CD4-positive, alpha-beta memory T cell (primary cell): ENCODE measurements around the gene TRIM46. TPM values are rescaled to one million over a fixed set of nuclear protein-coding genes. Genes with fewer than 3 reads are reported as not detected.
A peak's percentile ranks its signal among the peaks of the same experiment; 100 is the strongest.

Experiments
- CTCF ChIA-PET: fragments of 350-600 bp; sonication (Branson Sonifier 250); formaldehyde crosslinking; loops from one replicate; lab custom pipeline; 2021; ENCODE audit warnings: inconsistent platforms; ENCODE audit not compliant: partially characterized antibody; lab: Charles Lee
- POLR2A ChIA-PET: fragments of 350-600 bp; sonication (Branson Sonifier 250); formaldehyde crosslinking; loops from one replicate; lab custom pipeline; 2021; ENCODE audit not compliant: partially characterized antibody; lab: Charles Lee
- DNase-seq, 5 donors: peaks; one replicate each; pipeline versions ENCODE4 v3.0.0 to v3.0.0-alpha.2; 2020 to 2022; ENCODE audit warnings: mixed read lengths in 1 of 5
- H3K27ac ChIP-seq: one replicate; pipeline ENCODE4 v1.7.0; 2013; ENCODE audit warnings: low read depth, low read length
- H3K27me3 ChIP-seq: 2 replicates; pipeline ENCODE4 v1.7.0; 2013; ENCODE audit warnings: mild to moderate bottlenecking, low read length, moderate library complexity; ENCODE audit not compliant: insufficient read depth
- H3K36me3 ChIP-seq: 2 replicates; pipeline ENCODE4 v1.7.0; 2013; ENCODE audit warnings: mild to moderate bottlenecking, low read length, moderate library complexity; ENCODE audit not compliant: insufficient read depth
- H3K4me1 ChIP-seq: 2 replicates; pipeline ENCODE4 v1.7.0; 2013; ENCODE audit warnings: mild to moderate bottlenecking, low read length, moderate library complexity; ENCODE audit not compliant: insufficient read depth
- H3K4me3 ChIP-seq, 2 donors: one replicate each; pipeline ENCODE4 v1.7.0; 2013; ENCODE audit warnings: low read length in 2 of 2, mild to moderate bottlenecking in 1 of 2
- H3K9me3 ChIP-seq, 2 donors: one replicate each; pipeline ENCODE4 v1.7.0; 2013; ENCODE audit warnings: low read length in 2 of 2, control low read depth in 1 of 2; ENCODE audit not compliant: control insufficient read depth in 1 of 2
- H3K27ac Mint-ChIP-seq, 7 donors: one replicate each; pipeline ENCODE4 v1.8.0; 2020 to 2021; ENCODE audit warnings: mixed read lengths in 7 of 7, mild to moderate bottlenecking in 6 of 7, inconsistent platforms in 3 of 7, moderate library complexity in 3 of 7
- H3K27me3 Mint-ChIP-seq, 2 donors: one replicate each; pipeline ENCODE4 v1.8.0; 2020 to 2021; ENCODE audit warnings: mixed read lengths in 2 of 2
- H3K36me3 Mint-ChIP-seq, 2 donors: one replicate each; pipeline ENCODE4 v1.8.0; 2020 to 2021; ENCODE audit warnings: mixed read lengths in 2 of 2, inconsistent platforms in 1 of 2, mild to moderate bottlenecking in 1 of 2
- H3K4me1 Mint-ChIP-seq, 4 donors: one replicate each; pipeline ENCODE4 v1.8.0; 2020 to 2021; ENCODE audit warnings: mixed read lengths in 4 of 4, mild to moderate bottlenecking in 1 of 4
- H3K4me3 Mint-ChIP-seq, 8 donors: one replicate each; pipeline ENCODE4 v1.8.0; 2020 to 2021; ENCODE audit warnings: mixed read lengths in 8 of 8, mild to moderate bottlenecking in 7 of 8, moderate library complexity in 6 of 8, inconsistent platforms in 3 of 8
- H3K9me3 Mint-ChIP-seq, 8 donors: one replicate each; pipeline ENCODE4 v1.8.0; 2020 to 2021; ENCODE audit warnings: mixed read lengths in 8 of 8, mild to moderate bottlenecking in 5 of 8, inconsistent platforms in 3 of 8, moderate library complexity in 1 of 8
- intact Hi-C: fragments of 100-400 bp; cut with micrococcal nuclease; formaldehyde crosslinking; loops from one replicate; pipeline ENCODE4 v1.15.1; 2023
- polyA plus RNA-seq, 2 donors: library from polyadenylated mRNA; unstranded; fragments of 300-500 nt; fragmentation: Illumina TruSeq; gene quantifications; one replicate each; pipeline ENCODE4 v1.2.3, GENCODE V29; 2021
- total RNA-seq, 2 experiments: library from RNA; stranded (reverse); gene quantifications; one replicate each; pipeline ENCODE4 v1.2.3, GENCODE V29; 2021

Gene TRIM46
- total and polyA plus RNA-seq, 4 experiments from 2014 or later = 1.6 to 8.5 (median 6.0) TPM

DNA sequence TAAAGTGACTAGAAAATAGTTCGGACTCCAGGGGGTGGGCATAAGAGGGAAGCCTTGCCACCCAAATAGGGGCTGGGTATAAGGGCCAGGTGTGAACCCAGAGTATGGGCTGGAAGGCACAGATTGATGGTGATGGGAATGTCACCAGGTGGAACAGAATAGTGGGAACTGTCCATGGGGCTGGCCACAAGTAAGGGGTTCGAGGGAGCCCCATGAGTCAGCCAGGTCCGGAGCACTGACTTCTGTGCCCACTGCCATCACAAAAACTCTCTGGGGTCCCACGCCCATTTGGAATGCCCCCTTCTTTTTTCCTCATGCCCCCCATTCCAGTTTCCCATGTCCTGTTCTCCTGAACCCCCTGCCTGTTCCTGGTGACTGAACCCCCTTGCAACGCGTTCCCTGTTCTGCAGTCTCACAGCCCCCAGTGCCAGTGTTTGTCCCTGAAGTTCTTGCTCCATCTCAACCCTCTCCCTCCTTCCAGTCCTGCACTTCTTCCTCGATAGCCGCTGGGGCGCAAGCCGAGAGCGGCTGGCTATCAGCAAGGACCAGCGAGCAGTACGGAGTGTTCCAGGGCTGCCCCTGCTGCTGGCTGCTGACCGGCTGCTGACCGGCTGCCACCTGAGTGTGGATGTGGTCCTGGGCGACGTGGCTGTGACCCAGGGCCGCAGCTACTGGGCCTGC lies 7.9 kb downstream of the TRIM46 start:
- peaks cover 8% of the 10 kb centered on the region for H3K4me1 ChIP-seq
- peaks cover 23% of the 10 kb centered on the region for H3K36me3 ChIP-seq
- Mint-ChIP-seq H3K27me3 (no peaks in the 10 kb centered on the region), H3K9me3 (no peaks in the 10 kb centered on the region), H3K4me1 (peaks cover 3 to 9% (median 7%) of the 10 kb centered on the region in 4 donors), H3K27ac (no peak overlapping the region), H3K36me3 (peaks cover 17 to 41% of the 10 kb centered on the region in 2 donors), H3K4me3 (no peak overlapping the region)
- no peaks in the 10 kb centered on the region for H3K27me3 ChIP-seq
- ChIA-PET POLR2A (interaction anchor here (1.4 kb wide), 1 partner anchor 11 kb away, joined by 3 read pairs; no protein-coding TSS in a partner anchor), CTCF (interaction anchor here (1.6 to 1.8 kb wide), 2 partner anchors 12 to 20 kb away, joined by 4 to 7 read pairs; no protein-coding TSS in a partner anchor)
- no peak overlapping the region for H3K4me3 ChIP-seq
- intact Hi-C loops = no loop called here
- H3K9me3 ChIP-seq = no peaks in the 10 kb centered on the region
- H3K27ac ChIP-seq = no peak overlapping the region
- DNase-seq = no peak

DNA sequence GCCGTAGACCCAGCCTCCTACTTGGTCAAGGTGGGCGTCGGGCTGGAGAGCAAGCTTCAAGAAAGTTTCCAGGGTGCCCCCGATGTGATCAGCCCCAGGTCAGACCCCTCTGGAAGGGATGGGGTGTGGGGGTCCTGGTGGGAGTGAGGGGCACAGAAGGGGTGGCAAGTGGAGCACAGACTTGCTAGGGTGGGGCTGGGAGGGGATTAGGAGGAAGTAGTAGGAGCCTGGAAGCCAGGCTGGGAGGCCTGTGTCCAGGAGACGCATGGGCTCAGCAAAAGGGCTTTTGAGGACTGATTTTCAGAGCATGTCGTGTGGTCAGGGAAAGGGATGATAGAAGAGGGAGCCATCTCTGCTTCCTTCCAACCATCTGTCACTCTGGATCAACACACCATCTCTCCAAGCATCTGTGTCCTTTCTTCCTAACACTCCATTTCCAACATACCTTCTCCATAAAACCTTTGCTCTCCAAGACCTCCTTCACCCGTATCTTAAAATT lies 8.5 kb downstream of the TRIM46 start:
- Mint-ChIP-seq H3K4me1 (peaks cover 0 to 8% (median 2%) of the 10 kb centered on the region in 4 donors), H3K27me3 (no peaks in the 10 kb centered on the region), H3K4me3 (no peak overlapping the region), H3K27ac (peak overlapping the region in 1 of 7 donors; percentile 22), H3K36me3 (peaks cover 17 to 36% of the 10 kb centered on the region in 2 donors), H3K9me3 (no peaks in the 10 kb centered on the region)
- Histone ChIP-seq H3K4me1 (peaks cover 2% of the 10 kb centered on the region), H3K27me3 (no peaks in the 10 kb centered on the region), H3K4me3 (no peak overlapping the region), H3K36me3 (peaks cover 20% of the 10 kb centered on the region), H3K9me3 (no peaks in the 10 kb centered on the region), H3K27ac (no peak overlapping the region)
- DNase-seq = no peak
- intact Hi-C loops = no loop called here
- CTCF ChIA-PET = interaction anchor here (1.8 kb wide), 1 partner anchor 11 kb away, joined by 7 read pairs; no protein-coding TSS in a partner anchor
- POLR2A ChIA-PET = no interaction called here

DNA sequence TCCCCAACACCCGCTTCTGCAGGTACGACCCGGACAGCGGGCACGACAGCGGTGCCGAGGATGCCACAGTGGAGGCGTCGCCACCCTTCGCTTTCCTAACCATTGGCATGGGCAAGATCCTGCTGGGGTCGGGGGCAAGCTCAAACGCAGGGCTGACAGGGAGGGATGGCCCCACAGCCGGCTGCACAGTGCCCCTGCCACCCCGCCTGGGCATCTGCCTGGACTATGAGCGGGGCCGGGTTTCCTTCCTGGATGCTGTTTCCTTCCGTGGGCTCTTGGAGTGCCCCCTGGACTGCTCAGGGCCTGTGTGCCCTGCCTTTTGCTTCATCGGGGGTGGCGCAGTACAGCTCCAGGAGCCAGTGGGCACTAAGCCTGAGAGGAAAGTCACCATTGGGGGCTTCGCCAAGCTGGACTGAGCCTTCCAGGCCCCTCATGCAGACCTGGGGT lies 10.1 kb downstream of the TRIM46 start:
- Mint-ChIP-seq H3K36me3 (peaks cover 8 to 33% of the 10 kb centered on the region in 2 donors), H3K4me3 (no peak overlapping the region), H3K9me3 (no peaks in the 10 kb centered on the region), H3K27me3 (no peaks in the 10 kb centered on the region), H3K4me1 (peaks cover 4 to 13% (median 5%) of the 10 kb centered on the region in 4 donors), H3K27ac (no peak overlapping the region)
- Histone ChIP-seq H3K4me1 (no peaks in the 10 kb centered on the region), H3K36me3 (peaks cover 13% of the 10 kb centered on the region), H3K4me3 (no peak overlapping the region), H3K27me3 (no peaks in the 10 kb centered on the region), H3K27ac (no peak overlapping the region), H3K9me3 (no peaks in the 10 kb centered on the region)
- no peak for DNase-seq
- CTCF ChIA-PET = interaction anchor here (2.4 kb wide), 1 partner anchor 10 kb away, joined by 14 read pairs; no protein-coding TSS in a partner anchor
- POLR2A ChIA-PET = no interaction called here
- intact Hi-C loops = no loop called here

DNA sequence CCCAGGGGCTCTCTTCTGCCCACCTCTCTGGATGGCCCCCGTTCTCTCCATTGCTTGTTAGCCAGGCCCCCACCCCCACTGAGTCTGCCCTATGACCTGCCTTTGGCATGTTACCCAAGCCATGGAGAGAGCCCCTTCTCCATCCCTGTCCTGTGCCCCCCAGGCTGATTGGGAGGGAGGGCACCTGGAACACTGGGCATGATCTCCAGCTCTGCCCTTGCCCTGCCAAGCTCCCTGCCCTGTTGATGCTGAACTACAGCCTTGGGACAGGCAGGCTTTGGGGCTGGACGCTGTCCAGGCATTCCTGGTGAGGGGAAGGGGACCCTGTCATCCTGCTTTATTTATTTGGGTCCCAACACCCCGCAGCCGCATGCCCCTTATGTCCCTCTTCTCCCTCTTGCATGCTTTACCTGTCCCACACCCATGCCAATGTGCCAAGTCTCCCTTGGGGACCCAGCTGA lies 10.7 kb downstream of the TRIM46 start:
- intact Hi-C loops = no loop called here
- Histone ChIP-seq H3K27ac (no peak overlapping the region), H3K4me3 (no peak overlapping the region), H3K27me3 (no peaks in the 10 kb centered on the region), H3K36me3 (peaks cover 7% of the 10 kb centered on the region), H3K9me3 (no peaks in the 10 kb centered on the region), H3K4me1 (no peaks in the 10 kb centered on the region)
- Mint-ChIP-seq H3K4me1 (peaks cover 4 to 13% (median 5%) of the 10 kb centered on the region in 4 donors), H3K27me3 (no peaks in the 10 kb centered on the region), H3K9me3 (no peaks in the 10 kb centered on the region), H3K4me3 (no peak overlapping the region), H3K27ac (no peak overlapping the region), H3K36me3 (peaks cover 4 to 28% of the 10 kb centered on the region in 2 donors)
- ChIA-PET CTCF (interaction anchor here (2.4 kb wide), 1 partner anchor 10 kb away, joined by 14 read pairs; no protein-coding TSS in a partner anchor), POLR2A (no interaction called here)
- DNase-seq = peak in 1 of 5 donors; percentile 7

DNA sequence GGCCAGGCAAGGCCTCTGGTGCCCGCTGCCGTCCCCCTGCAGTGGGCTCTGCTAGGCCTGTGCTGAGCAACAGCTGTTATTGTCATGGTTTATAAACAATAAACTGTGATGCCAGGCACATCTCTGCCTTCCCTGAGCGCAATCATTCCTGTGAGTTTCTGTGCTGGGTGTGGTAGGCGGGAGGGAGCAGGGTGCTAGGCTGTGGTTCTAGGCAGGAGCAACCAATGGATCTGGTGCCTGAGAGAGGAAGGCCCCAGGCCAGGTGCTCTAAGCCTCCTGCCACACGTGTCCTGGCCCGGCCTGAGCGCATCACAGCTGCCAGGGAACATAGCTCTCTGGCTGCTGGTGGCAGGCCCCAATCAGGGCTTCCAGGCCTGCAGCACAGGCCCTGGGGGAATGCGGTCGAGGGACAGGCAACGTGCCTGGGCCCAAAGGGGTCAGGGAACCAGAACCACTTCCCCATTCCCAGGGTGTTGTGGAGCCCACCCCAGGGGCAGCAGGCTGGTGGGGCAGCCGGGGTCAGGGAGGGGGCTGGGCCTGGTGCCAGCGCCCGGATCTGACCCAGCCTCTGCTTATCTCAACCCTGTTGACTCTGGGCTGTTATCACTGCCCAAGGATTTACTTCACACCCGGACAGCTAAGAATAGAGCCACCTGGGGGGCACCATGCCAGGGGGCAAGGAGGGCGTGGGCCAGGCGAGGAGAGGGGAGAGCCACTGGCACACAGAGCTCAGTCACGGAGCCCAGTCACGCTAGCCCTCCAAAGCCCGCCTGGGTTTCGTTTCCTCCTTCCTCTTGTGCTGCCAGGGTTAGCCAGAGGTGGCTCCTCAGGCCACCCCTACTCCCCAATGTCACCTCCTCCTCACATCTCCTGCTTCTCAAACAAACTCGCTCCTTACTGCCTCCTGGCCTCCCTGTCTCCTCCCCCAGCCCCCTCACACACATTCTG lies 11.5 kb downstream of the TRIM46 start:
- H3K9me3 ChIP-seq = no peaks in the 10 kb centered on the region
- peaks cover 4 to 20% of the 10 kb centered on the region in 2 donors for H3K36me3 Mint-ChIP-seq
- peak overlapping the region in 2 of 7 donors; percentile 9 to 29 for H3K27ac Mint-ChIP-seq
- DNase-seq = peak in 1 of 5 donors; percentile 38
- peaks cover 4 to 13% (median 5%) of the 10 kb centered on the region in 4 donors for H3K4me1 Mint-ChIP-seq
- H3K27me3 Mint-ChIP-seq = no peaks in the 10 kb centered on the region
- intact Hi-C loops = no loop called here
- H3K4me1 ChIP-seq = no peaks in the 10 kb centered on the region
- H3K4me3 Mint-ChIP-seq = no peak overlapping the region
- H3K36me3 ChIP-seq = no peaks in the 10 kb centered on the region
- ChIA-PET POLR2A (no interaction called here), CTCF (interaction anchor here (2.4 kb wide), 1 partner anchor 9 kb away, joined by 14 read pairs; no protein-coding TSS in a partner anchor)
- no peak overlapping the region for H3K4me3 ChIP-seq
- no peaks in the 10 kb centered on the region for H3K9me3 Mint-ChIP-seq
- H3K27ac ChIP-seq = no peak overlapping the region
- no peaks in the 10 kb centered on the region for H3K27me3 ChIP-seq

DNA sequence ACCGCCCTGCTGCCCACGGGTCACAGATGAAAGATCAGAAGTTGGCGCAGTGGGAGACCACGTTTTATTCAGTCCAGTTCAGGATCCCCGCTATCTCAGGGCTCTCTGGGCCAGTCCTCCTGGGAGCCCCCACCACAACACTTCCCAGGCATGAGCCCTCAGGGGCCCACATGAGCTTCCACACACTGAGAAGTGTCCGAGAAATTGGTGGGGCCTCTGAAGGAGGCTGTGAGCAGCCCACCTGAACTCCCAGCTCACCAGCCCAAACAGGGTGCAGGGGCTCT lies 12.1 kb downstream of the TRIM46 start:
- intact Hi-C loops = no loop called here
- H3K27me3 ChIP-seq = no peaks in the 10 kb centered on the region
- H3K4me1 ChIP-seq = no peaks in the 10 kb centered on the region
- H3K9me3 ChIP-seq = no peaks in the 10 kb centered on the region
- ChIA-PET CTCF (interaction anchor here (0.6 to 2.4 kb wide), 2 partner anchors 8 to 13 kb away, joined by 3 to 14 read pairs; partner anchors contain the start of gene KRTCAP2), POLR2A (interaction anchor here (0.6 to 0.8 kb wide), 2 partner anchors 8 to 94 kb away, joined by 3 read pairs; no protein-coding TSS in a partner anchor)
- no peak overlapping the region for H3K27ac ChIP-seq
- H3K36me3 ChIP-seq = no peaks in the 10 kb centered on the region
- Mint-ChIP-seq H3K9me3 (no peaks in the 10 kb centered on the region), H3K4me1 (peaks cover 4 to 13% (median 5%) of the 10 kb centered on the region in 4 donors), H3K4me3 (no peak overlapping the region), H3K27me3 (no peaks in the 10 kb centered on the region), H3K36me3 (peaks cover 4 to 20% of the 10 kb centered on the region in 2 donors), H3K27ac (peak overlapping the region in 2 of 7 donors; percentile 9 to 29)
- DNase-seq = peak in 1 of 5 donors; percentile 3
- no peak overlapping the region for H3K4me3 ChIP-seq
